Prostate gland (tissue), 2 donors: Measurements from ENCODE around the gene GALNT7. TPM values are rescaled to one million over a fixed set of nuclear protein-coding genes. Genes with fewer than 3 reads are reported as not detected.
"Not testable (repeated sequence)": the region's sequence is repeated elsewhere in the genome, so short reads cannot be mapped to it uniquely, and the experiment has no call there.

ENCODE experiments used
- DNase-seq: peaks from one replicate; pipeline ENCODE4 v3.0.0-alpha.2; 2019; ENCODE audit warnings: low spot score
- H3K27ac ChIP-seq, 2 donors: fragments of 200-600 bp; sonication (generic); 2 replicates each; pipeline ENCODE4 v1.5.1; 2017 to 2019
- H3K27me3 ChIP-seq: fragments of 200-600 bp; sonication (generic); replicated peaks from 2 replicates; pipeline ENCODE4 v1.5.1; 2019; ENCODE audit not compliant: insufficient read depth
- H3K36me3 ChIP-seq, 2 donors: fragments of 200-600 bp; sonication (generic); 1 replicate in 1 of 2; 2 replicates in 1 of 2; pipeline versions ENCODE4 v1.5.1 to v1.8.1; 2017 to 2019
- H3K4me1 ChIP-seq: fragments of 200-600 bp; sonication (generic); replicated peaks from 2 replicates; pipeline ENCODE4 v1.5.1; 2019
- H3K4me3 ChIP-seq, 2 donors: fragments of 200-600 bp; sonication (generic); 2 replicates each; pipeline ENCODE4 v1.5.1; 2017 to 2019
- H3K9me3 ChIP-seq: fragments of 200-600 bp; sonication (generic); 2 replicates; pipeline ENCODE4 v1.5.1; 2017
- POLR2A ChIP-seq: fragments of 450-650 bp; IDR thresholded peaks from one replicate; pipeline ENCODE4 v1.6.1; 2016; ENCODE audit warnings: antibody characterized with exemption, mild to moderate bottlenecking
- POLR2AphosphoS5 ChIP-seq: sonication (generic); formaldehyde crosslinking; IDR thresholded peaks from one replicate; pipeline ENCODE4 v1.6.1; 2017; ENCODE audit warnings: antibody characterized with exemption
- WGBS: methylation state at CpG from one replicate; pipeline ENCODE4 v1.1.5; 2018; 5-methylcytosine and 5-hydroxymethylcytosine counted together
- intact Hi-C: fragments of 100-400 bp; cut with DNase I; formaldehyde crosslinking; loops from one replicate; pipeline ENCODE4 v1.14.2; 2022
- total RNA-seq, 2 donors: library from RNA; depleted of rRNA; stranded (reverse); fragments of >200 nt; gene quantifications; one replicate each; pipeline ENCODE4 v1.1.0, GENCODE V29; 2016
- TF ChIP-seq, protein P1 (sequence below), 4 experiments: fragments of 200-600 bp in 2 of 4; fragments of 450-650 bp in 2 of 4; sonication (generic) in 2 of 4; IDR thresholded peaks; 1 replicate in 3 of 4; 2 replicates in 1 of 4; pipeline ENCODE4 v1.5.1; 2016 to 2019; ENCODE audit warnings: antibody characterized with exemption in 4 of 4, mild to moderate bottlenecking in 2 of 4, moderate library complexity in 2 of 4

The GALNT7 gene, protein sequence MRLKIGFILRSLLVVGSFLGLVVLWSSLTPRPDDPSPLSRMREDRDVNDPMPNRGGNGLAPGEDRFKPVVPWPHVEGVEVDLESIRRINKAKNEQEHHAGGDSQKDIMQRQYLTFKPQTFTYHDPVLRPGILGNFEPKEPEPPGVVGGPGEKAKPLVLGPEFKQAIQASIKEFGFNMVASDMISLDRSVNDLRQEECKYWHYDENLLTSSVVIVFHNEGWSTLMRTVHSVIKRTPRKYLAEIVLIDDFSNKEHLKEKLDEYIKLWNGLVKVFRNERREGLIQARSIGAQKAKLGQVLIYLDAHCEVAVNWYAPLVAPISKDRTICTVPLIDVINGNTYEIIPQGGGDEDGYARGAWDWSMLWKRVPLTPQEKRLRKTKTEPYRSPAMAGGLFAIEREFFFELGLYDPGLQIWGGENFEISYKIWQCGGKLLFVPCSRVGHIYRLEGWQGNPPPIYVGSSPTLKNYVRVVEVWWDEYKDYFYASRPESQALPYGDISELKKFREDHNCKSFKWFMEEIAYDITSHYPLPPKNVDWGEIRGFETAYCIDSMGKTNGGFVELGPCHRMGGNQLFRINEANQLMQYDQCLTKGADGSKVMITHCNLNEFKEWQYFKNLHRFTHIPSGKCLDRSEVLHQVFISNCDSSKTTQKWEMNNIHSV
- 100 to 1,000 TPM in 1 of 2 donors, 10 to 100 TPM in 1; 45.5 to 109 TPM for total RNA-seq

DNA sequence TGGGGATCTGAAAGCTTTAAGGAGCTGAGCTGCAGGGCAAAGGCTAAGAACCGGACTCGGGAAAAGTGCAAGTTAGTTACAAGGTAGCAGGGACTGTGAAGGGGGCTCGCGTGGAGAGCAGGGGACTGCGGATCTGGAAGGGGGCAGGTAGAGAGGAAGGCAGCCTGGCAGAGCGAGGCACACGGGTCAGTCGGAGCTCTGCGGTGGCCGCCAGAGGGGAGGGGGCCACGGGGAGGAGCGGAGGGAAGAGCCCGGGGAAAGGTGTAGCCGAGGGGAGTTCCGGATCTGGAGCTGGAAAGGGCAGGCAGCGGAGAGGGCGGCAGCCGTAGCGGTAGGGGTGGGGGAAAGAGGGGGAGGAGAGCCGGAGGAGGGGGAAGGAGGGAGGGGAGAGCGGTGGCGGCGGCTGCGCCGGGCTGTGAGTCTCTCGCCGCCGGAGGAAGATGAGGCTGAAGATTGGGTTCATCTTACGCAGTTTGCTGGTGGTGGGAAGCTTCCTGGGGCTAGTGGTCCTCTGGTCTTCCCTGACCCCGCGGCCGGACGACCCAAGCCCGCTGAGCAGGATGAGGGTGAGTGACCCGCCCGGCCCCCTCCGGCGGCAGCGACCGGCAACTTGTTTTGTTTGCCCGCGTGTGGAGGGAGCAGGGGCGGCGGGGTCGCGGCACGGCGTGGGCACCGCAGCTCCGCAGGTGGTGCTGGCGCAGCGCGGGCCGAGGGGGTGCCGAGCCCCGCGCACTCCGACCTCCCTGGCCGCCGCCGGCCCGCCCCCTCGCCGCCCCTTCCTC lies at the start of gene GALNT7:
Gene GALNT7, plus strand, starts transcription at position 416 of the 782 bp plus-strand sequence. Its CDS starts 25 bp downstream, at position 441.
- intact Hi-C loops: loop anchor here (5.0 kb wide), 1 partner anchor 131 kb away; no protein-coding TSS in a partner anchor
- no peaks in the 10 kb centered on the region for H3K4me1 ChIP-seq
- peak within 1 kb of the TSS; percentile 84 to 87 for H3K4me3 ChIP-seq
- TF ChIP-seq POLR2A: no peak
- TF ChIP-seq POLR2AphosphoS5: no peak
- TF ChIP-seq, protein P1, sequence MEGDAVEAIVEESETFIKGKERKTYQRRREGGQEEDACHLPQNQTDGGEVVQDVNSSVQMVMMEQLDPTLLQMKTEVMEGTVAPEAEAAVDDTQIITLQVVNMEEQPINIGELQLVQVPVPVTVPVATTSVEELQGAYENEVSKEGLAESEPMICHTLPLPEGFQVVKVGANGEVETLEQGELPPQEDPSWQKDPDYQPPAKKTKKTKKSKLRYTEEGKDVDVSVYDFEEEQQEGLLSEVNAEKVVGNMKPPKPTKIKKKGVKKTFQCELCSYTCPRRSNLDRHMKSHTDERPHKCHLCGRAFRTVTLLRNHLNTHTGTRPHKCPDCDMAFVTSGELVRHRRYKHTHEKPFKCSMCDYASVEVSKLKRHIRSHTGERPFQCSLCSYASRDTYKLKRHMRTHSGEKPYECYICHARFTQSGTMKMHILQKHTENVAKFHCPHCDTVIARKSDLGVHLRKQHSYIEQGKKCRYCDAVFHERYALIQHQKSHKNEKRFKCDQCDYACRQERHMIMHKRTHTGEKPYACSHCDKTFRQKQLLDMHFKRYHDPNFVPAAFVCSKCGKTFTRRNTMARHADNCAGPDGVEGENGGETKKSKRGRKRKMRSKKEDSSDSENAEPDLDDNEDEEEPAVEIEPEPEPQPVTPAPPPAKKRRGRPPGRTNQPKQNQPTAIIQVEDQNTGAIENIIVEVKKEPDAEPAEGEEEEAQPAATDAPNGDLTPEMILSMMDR (IDR thresholded peaks at IDR 0.05): peak in 1 of 4 experiments; percentile 5
- no peaks in the 10 kb centered on the region for H3K27me3 ChIP-seq
- H3K36me3 ChIP-seq: no peaks in the 10 kb centered on the region
- peak within 1 kb of the TSS; percentile 84 to 90 for H3K27ac ChIP-seq
- no peaks in the 10 kb centered on the region for H3K9me3 ChIP-seq
- under 1% methylated on average over 58 of the region's 64 CpGs for WGBS
- peak; percentile 76 for DNase-seq

DNA sequence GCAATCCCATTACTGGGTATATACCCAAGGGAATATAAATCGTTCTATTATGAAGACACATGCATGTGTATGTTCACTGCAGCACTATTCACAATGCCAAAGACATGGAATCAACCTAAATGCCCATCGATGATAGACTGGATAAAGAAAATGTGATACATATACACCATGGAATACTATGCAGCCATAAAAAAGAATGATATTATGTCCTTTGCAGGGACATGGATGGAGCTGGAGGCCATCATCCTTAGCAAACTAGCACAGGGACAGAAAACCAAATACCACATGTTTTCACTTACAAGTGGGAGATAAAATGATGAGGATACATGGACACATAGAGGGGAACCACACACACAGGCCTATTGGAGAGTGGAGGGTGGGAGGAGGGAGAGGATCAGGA lies 49.8 kb upstream of the GALNT7 start:
- WGBS: 92% methylated on average over 2 of the region's 2 CpGs
- H3K27ac ChIP-seq, H3K36me3 ChIP-seq, intact Hi-C loops, DNase-seq, H3K9me3 ChIP-seq, H3K4me3 ChIP-seq, H3K4me1 ChIP-seq, H3K27me3 ChIP-seq: not testable (repeated sequence)

DNA sequence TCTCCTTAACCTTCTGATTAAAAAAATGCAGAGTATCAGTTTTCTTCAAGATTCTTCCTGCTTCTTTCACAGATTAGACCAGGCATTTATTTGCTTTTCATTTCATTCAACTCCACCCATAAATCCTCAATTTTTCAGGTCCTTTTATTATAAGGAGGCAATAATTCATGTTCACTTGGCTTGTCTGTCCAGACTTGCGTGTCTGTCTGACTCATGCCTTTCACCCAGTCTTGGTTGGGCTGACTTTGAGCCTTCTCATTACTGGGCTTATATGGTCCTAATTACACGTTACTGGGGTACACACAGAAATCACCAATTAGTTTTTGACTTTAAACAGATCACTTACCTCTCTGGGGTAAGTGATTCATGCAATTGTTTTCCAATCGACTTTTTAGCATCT lies 48.8 kb upstream of the GALNT7 start:
- Histone ChIP-seq H3K4me1 (no peaks in the 10 kb centered on the region), H3K36me3 (no peaks in the 10 kb centered on the region), H3K27me3 (no peaks in the 10 kb centered on the region), H3K27ac (no peak overlapping the region), H3K4me3 (no peak overlapping the region), H3K9me3 (no peaks in the 10 kb centered on the region)
- intact Hi-C loops: no loop called here
- no peak for TF ChIP-seq POLR2AphosphoS5
- TF ChIP-seq, protein P1 (IDR thresholded peaks at IDR 0.05): no peak
- no peak for TF ChIP-seq POLR2A
- DNase-seq: no peak
- 52% methylated on average over 3 of the region's 3 CpGs for WGBS

DNA sequence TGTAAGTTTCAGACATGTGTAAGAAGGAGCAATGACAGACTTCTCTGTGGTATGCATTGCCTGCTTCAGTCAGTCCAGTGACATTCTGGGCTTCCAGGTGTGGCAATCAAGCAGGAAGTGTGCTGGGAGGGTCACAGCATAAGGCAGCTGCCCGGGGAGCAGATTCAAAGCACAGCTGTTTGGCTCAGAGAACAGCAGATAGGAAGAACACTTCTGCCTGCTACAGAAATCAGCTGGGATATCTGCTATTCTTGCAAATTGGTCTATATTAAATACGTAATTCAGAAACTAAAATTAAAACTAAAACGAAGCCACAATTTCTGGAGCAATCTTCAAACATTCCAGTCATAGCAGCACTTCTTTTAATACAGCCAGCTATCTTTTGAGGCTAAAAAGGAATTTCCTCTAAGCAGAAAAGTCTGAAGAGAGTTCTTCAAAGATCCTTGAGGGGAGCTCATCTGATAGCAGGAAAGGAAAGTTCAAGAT lies 47.5 kb upstream of the GALNT7 start:
- Histone ChIP-seq H3K27me3 (no peaks in the 10 kb centered on the region), H3K4me3 (no peak overlapping the region), H3K27ac (no peak overlapping the region), H3K9me3 (no peaks in the 10 kb centered on the region), H3K36me3 (no peaks in the 10 kb centered on the region), H3K4me1 (no peaks in the 10 kb centered on the region)
- TF ChIP-seq, protein P1 (IDR thresholded peaks at IDR 0.05): no peak
- WGBS: 28% methylated on average over 3 of the region's 3 CpGs
- DNase-seq: no peak
- intact Hi-C loops: no loop called here

DNA sequence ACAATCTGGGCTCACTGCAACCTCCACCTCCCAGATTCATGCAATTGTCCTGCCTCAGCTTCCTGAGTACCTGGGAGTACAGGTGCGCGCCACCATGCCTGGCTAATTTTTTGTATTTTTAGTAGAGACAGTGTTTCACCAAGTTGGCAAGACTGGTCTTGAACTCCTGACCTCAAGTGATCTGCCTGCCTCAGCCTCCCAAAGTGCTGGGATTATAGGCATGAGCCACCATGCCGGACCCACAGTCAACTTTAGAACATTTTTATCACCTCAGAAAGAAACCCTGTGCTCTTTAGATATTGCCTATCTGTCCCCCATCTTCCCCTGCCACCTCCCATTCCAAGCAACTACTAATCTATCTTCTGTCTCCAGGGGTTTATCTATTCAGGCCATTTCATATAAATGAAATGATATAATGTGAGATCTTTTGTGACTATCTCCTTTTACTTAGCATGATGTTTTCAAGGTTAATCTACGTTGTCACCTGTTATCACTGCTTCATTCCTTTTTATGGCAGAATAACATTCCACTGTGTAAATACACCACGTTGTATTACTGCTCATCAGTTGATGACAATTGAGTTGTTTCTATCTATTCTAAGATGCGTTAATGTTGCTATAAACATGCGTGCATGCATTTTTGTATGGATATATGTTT lies 44.3 kb upstream of the GALNT7 start:
- no peak overlapping the region for H3K27ac ChIP-seq
- intact Hi-C loops: no loop called here
- WGBS: 91% methylated on average over 7 of the region's 7 CpGs
- H3K9me3 ChIP-seq: no peaks in the 10 kb centered on the region
- no peaks in the 10 kb centered on the region for H3K27me3 ChIP-seq
- DNase-seq: no peak
- H3K36me3 ChIP-seq: no peaks in the 10 kb centered on the region
- H3K4me3 ChIP-seq: no peak overlapping the region
- TF ChIP-seq POLR2AphosphoS5 (no peak), POLR2A (no peak)
- TF ChIP-seq, protein P1 (IDR thresholded peaks at IDR 0.05): no peak
- no peaks in the 10 kb centered on the region for H3K4me1 ChIP-seq
